Hepatocyte (in vitro differentiated cells): Measurements from ENCODE around the gene DIP2C.

Experiments used
- CTCF ChIP-seq: fragments of 200-600 bp; sonication (generic); IDR thresholded peaks from 2 replicates; pipeline ENCODE4 v1.5.1; 2016; ENCODE audit warnings: antibody characterized with exemption, mild to moderate bottlenecking; ENCODE audit not compliant: poor library complexity
- EZH2 ChIP-seq: fragments of 200-600 bp; sonication (generic); IDR thresholded peaks from 2 replicates; pipeline ENCODE4 v1.6.1; 2016; ENCODE audit warnings: antibody characterized with exemption, mild to moderate bottlenecking, borderline replicate concordance

GRCh38 chr10:491667-492424 is 197.6 kb downstream of the DIP2C start:
- no peak for TF ChIP-seq EZH2
- TF ChIP-seq CTCF: no peak
